GM12878 (cell line): ENCODE data around the gene VEGFA. TPM values are rescaled to one million over a fixed set of nuclear protein-coding genes. Genes with fewer than 3 reads are reported as not detected.

Source experiments
- ATAC-seq: fragments of 200-7000 bp; cut with Tn5 transposase; 3 replicates; pipeline ENCODE4 v1.9.1; 2020; ENCODE audit warnings: mild to moderate bottlenecking, moderate library complexity
- BruUV-seq: library from RNA; stranded (reverse); fragments of 400-500 nt; replicated peaks from 2 replicates; lab custom pipeline; 2021; lab: Mats Ljungman, UMichigan
- CTCF ChIA-PET: fragments of 300-600 bp; sonication (Branson Sonifier 250); formaldehyde crosslinking; extraction: SDS; loops from one replicate; lab custom pipeline; 2021; ENCODE audit warnings: inconsistent platforms; lab: Yijun Ruan, JAX
- POLR2A ChIA-PET: fragments of 350-600 bp; formaldehyde crosslinking; extraction: SDS; loops from one replicate; lab custom pipeline; 2021; ENCODE audit warnings: inconsistent platforms; lab: Charles Lee
- RAD21 ChIA-PET: fragments of 300-600 bp; sonication (Branson Sonifier 250); formaldehyde crosslinking; loops from one replicate; lab custom pipeline; 2023; ENCODE audit warnings: antibody characterized with exemption; ENCODE audit not compliant: unreplicated experiment; lab: Charles Lee
- SMC1A ChIA-PET: fragments of 300-600 bp; sonication (Branson Sonifier 250); formaldehyde crosslinking; loops from one replicate; lab custom pipeline; 2023; ENCODE audit not compliant: unreplicated experiment, uncharacterized antibody; lab: Charles Lee
- DNase-seq: peaks from one replicate; pipeline ENCODE4 v3.0.0-alpha.2; 2011; ENCODE audit warnings: low read depth, low spot score
- FAIRE-seq: peaks from 3 replicates; lab custom pipeline; 2011; peaks lifted over from hg19 to GRCh38; lab: Jason Lieb, UNC
- H2AFZ ChIP-seq: 2 replicates; pipeline ENCODE4 v1.6.0; 2011; ENCODE audit warnings: low read depth, low read length, control low read depth; ENCODE audit not compliant: control insufficient read depth
- H3K27ac ChIP-seq: 2 replicates; pipeline ENCODE4 v1.5.1; 2011; ENCODE audit warnings: control low read depth; ENCODE audit not compliant: control insufficient read depth, insufficient read depth
- H3K27me3 ChIP-seq, 2 experiments: replicated peaks in 1 of 2; 2 replicates each; pipeline versions ENCODE4 v1.6.0 to v1.6.1; 2011; ENCODE audit warnings: low read length in 1 of 2; ENCODE audit not compliant: control insufficient read depth in 2 of 2, insufficient read depth in 2 of 2
- H3K36me3 ChIP-seq, 2 experiments: 2 replicates each; pipeline ENCODE4 v1.5.1; 2011; ENCODE audit warnings: low read length in 1 of 2; ENCODE audit not compliant: control insufficient read depth in 2 of 2, insufficient read depth in 2 of 2
- H3K4me1 ChIP-seq: 2 replicates; pipeline ENCODE4 v1.6.1; 2011; ENCODE audit warnings: mild to moderate bottlenecking, low read length, moderate library complexity, mixed read lengths; ENCODE audit not compliant: control insufficient read depth, insufficient read depth
- H3K4me2 ChIP-seq: 2 replicates; pipeline ENCODE4 v1.6.0; 2011; ENCODE audit warnings: control low read depth; ENCODE audit not compliant: control insufficient read depth, insufficient read depth
- H3K4me3 ChIP-seq: fragments of 200-600 bp; sonication (generic); 2 replicates; pipeline ENCODE4 v1.5.1; 2016
- H3K79me2 ChIP-seq: 2 replicates; pipeline ENCODE4 v1.6.0; 2011; ENCODE audit warnings: low read length; ENCODE audit not compliant: control insufficient read depth, insufficient read depth
- H3K9ac ChIP-seq: 2 replicates; pipeline ENCODE4 v1.8.0; 2011; ENCODE audit warnings: low read length, control low read depth, mixed read lengths; ENCODE audit not compliant: control insufficient read depth, insufficient read depth
- H3K9me3 ChIP-seq: replicated peaks from 3 replicates; pipeline ENCODE4 v1.5.1; 2011; ENCODE audit warnings: mild to moderate bottlenecking, low read length; ENCODE audit not compliant: control insufficient read depth, insufficient read depth
- H4K20me1 ChIP-seq: 2 replicates; pipeline ENCODE4 v1.6.0; 2011; ENCODE audit not compliant: control insufficient read depth, insufficient read depth
- BCL11A ChIP-seq: IDR thresholded peaks from 2 replicates; pipeline ENCODE4 v1.6.1; 2011; ENCODE audit warnings: low read depth, low read length
- CBX3 ChIP-seq: fragments of 200-600 bp; sonication (generic); IDR thresholded peaks from 2 replicates; pipeline ENCODE4 v1.6.1; 2016; ENCODE audit warnings: low read depth, borderline replicate concordance
- CTCF ChIP-seq, 3 experiments: IDR thresholded peaks in 2 of 3; conservative IDR thresholded peaks in 1 of 3; 2 replicates each; pipeline ENCODE4 v1.5.1; 2011; ENCODE audit warnings: low read depth in 3 of 3, low read length in 3 of 3, mild to moderate bottlenecking in 3 of 3, control low read depth in 2 of 3, moderate library complexity in 2 of 3, inconsistent platforms in 1 of 3, mixed read lengths in 1 of 3; ENCODE audit not compliant: control insufficient read depth in 2 of 3, insufficient read depth in 1 of 3; ENCODE audit errors: extremely low read depth in 1 of 3
- HDAC6 ChIP-seq: fragments of 200-600 bp; sonication (generic); IDR thresholded peaks from one replicate; pipeline ENCODE4 v1.8.0; 2017; ENCODE audit warnings: antibody characterized with exemption; ENCODE audit not compliant: unreplicated experiment
- KLF5 ChIP-seq: fragments of 450-650 bp; IDR thresholded peaks from 2 replicates; pipeline ENCODE4 v1.6.1; 2014; ENCODE audit warnings: mild to moderate bottlenecking; ENCODE audit not compliant: partially characterized antibody
- MYC ChIP-seq: IDR thresholded peaks from 2 replicates; pipeline ENCODE4 v1.6.1; 2011; ENCODE audit warnings: mild to moderate bottlenecking, low read length, moderate library complexity, inconsistent platforms; ENCODE audit not compliant: insufficient read depth, insufficient replicate concordance, insufficient read length, severe bottlenecking
- NFYB ChIP-seq: IDR thresholded peaks from 2 replicates; pipeline ENCODE4 v1.6.1; 2011; ENCODE audit warnings: low read depth, mild to moderate bottlenecking, low read length, improper control_type of control experiment, moderate library complexity; ENCODE audit not compliant: insufficient read depth
- NR2C1 ChIP-seq: fragments of 450-650 bp; IDR thresholded peaks from 2 replicates; pipeline ENCODE4 v1.6.1; 2017; ENCODE audit warnings: antibody characterized with exemption, mild to moderate bottlenecking, moderate library complexity
- PBX3 ChIP-seq: IDR thresholded peaks from 2 replicates; pipeline ENCODE4 v1.6.1; 2011; ENCODE audit warnings: mild to moderate bottlenecking, low read depth, low read length, moderate library complexity; ENCODE audit not compliant: insufficient replicate concordance
- RFX5 ChIP-seq: IDR thresholded peaks from 2 replicates; pipeline ENCODE4 v1.6.1; 2011; ENCODE audit warnings: low read depth, low read length, improper control_type of control experiment
- SIX5 ChIP-seq: IDR thresholded peaks from 2 replicates; pipeline ENCODE4 v1.6.1; 2011; ENCODE audit warnings: mild to moderate bottlenecking, low read depth, low read length, moderate library complexity; ENCODE audit not compliant: severe bottlenecking
- SMAD5 ChIP-seq: IDR thresholded peaks from 2 replicates; pipeline ENCODE4 v1.6.1; 2016; ENCODE audit warnings: antibody characterized with exemption, low read depth
- SPI1 ChIP-seq: IDR thresholded peaks from 2 replicates; pipeline ENCODE4 v1.6.1; 2011; ENCODE audit warnings: low read depth, mild to moderate bottlenecking, low read length, moderate library complexity, borderline replicate concordance; ENCODE audit not compliant: insufficient read depth
- ZNF217 ChIP-seq: fragments of 450-650 bp; IDR thresholded peaks from 2 replicates; pipeline ENCODE4 v1.6.1; 2017; ENCODE audit warnings: antibody characterized with exemption, mild to moderate bottlenecking
- in situ Hi-C: fragments of 300-500 bp; cut with MboI; formaldehyde crosslinking; loops from 9 replicates; pipeline ENCODE4 v1.14.3; 2018; ENCODE audit warnings: mixed read lengths
- intact Hi-C: fragments of 100-400 bp; cut with micrococcal nuclease; formaldehyde crosslinking; loops from one replicate; pipeline ENCODE4 v1.14.2; 2022; ENCODE audit not compliant: unreplicated experiment
- polyA plus RNA-seq, 11 experiments: library from polyadenylated mRNA; depleted of rRNA in 4 of 11; unstranded in 6 of 11; stranded (reverse) in 5 of 11; fragments of >200 nt; fragmentation: Nextera tagmentation in 4 of 11; fragmentation: Illumina TruSeq in 1 of 11; extraction: Ambion mirVana in 4 of 11; extraction: Trizol in 1 of 11; gene quantifications; 1 replicate in 1 of 11; 2 replicates in 10 of 11; pipeline versions ENCODE4 v1.2.1 to v1.2.3, GENCODE V29; 2011 to 2016; ENCODE audit warnings: inconsistent platforms in 2 of 11, missing spikeins in 2 of 11, low read depth in 1 of 11
- total RNA-seq, 4 experiments: library from RNA; depleted of rRNA in 3 of 4; stranded (reverse); fragments of >200 nt in 3 of 4; fragmentation: Illumina TruSeq in 1 of 4; extraction: Trizol in 1 of 4; gene quantifications; 2 replicates each; pipeline versions ENCODE4 v1.2.1 to v1.2.3, GENCODE V29; 2013 to 2021
- TF ChIP-seq, protein P1 (sequence below): fragments of 450-650 bp; IDR thresholded peaks from 2 replicates; pipeline ENCODE4 v1.6.1; 2017; ENCODE audit warnings: mild to moderate bottlenecking, moderate library complexity
- TF ChIP-seq, protein P2 (sequence below): IDR thresholded peaks from 2 replicates; pipeline ENCODE4 v1.6.1; 2012; ENCODE audit warnings: low read depth, low read length, improper control_type of control experiment

VEGFA gene
- total and polyA plus RNA-seq, 10 of the 15 experiments (the other 5 are each of a cell fraction or from before 2014, with no cell fraction given): 0.96 to 140 (median 16.9) TPM

DNA sequence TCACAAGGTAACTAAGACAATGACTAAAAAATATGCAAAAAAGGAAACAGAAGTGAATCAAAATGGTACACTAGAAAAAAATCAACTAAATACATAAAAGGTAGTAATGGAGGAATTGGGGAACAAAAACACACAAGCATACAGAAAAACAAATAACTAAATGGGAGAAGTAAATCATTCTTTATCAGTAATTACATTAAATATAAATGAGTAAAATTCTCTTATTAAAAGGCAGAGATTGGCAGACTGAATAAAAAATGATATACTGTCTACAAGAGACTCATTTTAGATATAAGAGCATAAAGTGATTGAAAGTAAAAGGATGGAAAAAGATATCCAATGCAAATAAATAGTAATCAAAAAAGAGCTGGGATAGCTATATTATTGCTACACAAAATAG lies 39.4 kb upstream of the VEGFA start:
- in situ Hi-C loops: no loop called here
- H3K79me2 ChIP-seq: no peaks in the 10 kb centered on the region
- ChIA-PET RAD21 (no interaction called here), CTCF (interaction anchor here (0.6 to 2.2 kb wide), 2 partner anchors 40 to 349 kb away, joined by 3 to 8 read pairs; partner anchors contain the start of gene VEGFA), SMC1A (no interaction called here), POLR2A (no interaction called here)
- no peak overlapping the region for H3K4me3 ChIP-seq
- no peaks in the 10 kb centered on the region for H3K27me3 ChIP-seq
- H3K9ac ChIP-seq: no peak overlapping the region
- H3K36me3 ChIP-seq: no peaks in the 10 kb centered on the region
- H2AFZ ChIP-seq: no peak overlapping the region
- H3K9me3 ChIP-seq: peaks cover 3% of the 10 kb centered on the region
- DNase-seq (no peak), ATAC-seq (no peak), FAIRE-seq (no peak)
- no peaks in the 10 kb centered on the region for H4K20me1 ChIP-seq
- no peak overlapping the region for H3K27ac ChIP-seq
- intact Hi-C loops: no loop called here
- BruUV-seq: no TSS peak
- peaks cover 24% of the 10 kb centered on the region for H3K4me1 ChIP-seq
- H3K4me2 ChIP-seq: no peak overlapping the region
- TF ChIP-seq ZNF217 (no peak), CBX3 (no peak), SIX5 (no peak), HDAC6 (no peak), SPI1 (no peak), PBX3 (no peak), MYC (no peak), SMAD5 (no peak), BCL11A (no peak), KLF5 (no peak), NFYB (no peak), RFX5 (no peak), NR2C1 (no peak), CTCF (IDR thresholded peaks at IDR 0.05 in 2 of 3, conservative IDR thresholded peaks at IDR 0.05 in 1 of 3; ENCODE audit: control insufficient read depth in 2 of 3, extremely low read depth in 1 of 3, insufficient read depth in 1 of 3, low read depth in 3 of 3, low read length in 3 of 3) (no peak)
- TF ChIP-seq, protein P1, sequence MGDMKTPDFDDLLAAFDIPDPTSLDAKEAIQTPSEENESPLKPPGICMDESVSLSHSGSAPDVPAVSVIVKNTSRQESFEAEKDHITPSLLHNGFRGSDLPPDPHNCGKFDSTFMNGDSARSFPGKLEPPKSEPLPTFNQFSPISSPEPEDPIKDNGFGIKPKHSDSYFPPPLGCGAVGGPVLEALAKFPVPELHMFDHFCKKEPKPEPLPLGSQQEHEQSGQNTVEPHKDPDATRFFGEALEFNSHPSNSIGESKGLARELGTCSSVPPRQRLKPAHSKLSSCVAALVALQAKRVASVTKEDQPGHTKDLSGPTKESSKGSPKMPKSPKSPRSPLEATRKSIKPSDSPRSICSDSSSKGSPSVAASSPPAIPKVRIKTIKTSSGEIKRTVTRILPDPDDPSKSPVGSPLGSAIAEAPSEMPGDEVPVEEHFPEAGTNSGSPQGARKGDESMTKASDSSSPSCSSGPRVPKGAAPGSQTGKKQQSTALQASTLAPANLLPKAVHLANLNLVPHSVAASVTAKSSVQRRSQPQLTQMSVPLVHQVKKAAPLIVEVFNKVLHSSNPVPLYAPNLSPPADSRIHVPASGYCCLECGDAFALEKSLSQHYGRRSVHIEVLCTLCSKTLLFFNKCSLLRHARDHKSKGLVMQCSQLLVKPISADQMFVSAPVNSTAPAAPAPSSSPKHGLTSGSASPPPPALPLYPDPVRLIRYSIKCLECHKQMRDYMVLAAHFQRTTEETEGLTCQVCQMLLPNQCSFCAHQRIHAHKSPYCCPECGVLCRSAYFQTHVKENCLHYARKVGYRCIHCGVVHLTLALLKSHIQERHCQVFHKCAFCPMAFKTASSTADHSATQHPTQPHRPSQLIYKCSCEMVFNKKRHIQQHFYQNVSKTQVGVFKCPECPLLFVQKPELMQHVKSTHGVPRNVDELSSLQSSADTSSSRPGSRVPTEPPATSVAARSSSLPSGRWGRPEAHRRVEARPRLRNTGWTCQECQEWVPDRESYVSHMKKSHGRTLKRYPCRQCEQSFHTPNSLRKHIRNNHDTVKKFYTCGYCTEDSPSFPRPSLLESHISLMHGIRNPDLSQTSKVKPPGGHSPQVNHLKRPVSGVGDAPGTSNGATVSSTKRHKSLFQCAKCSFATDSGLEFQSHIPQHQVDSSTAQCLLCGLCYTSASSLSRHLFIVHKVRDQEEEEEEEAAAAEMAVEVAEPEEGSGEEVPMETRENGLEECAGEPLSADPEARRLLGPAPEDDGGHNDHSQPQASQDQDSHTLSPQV: no peak
- TF ChIP-seq, protein P2, sequence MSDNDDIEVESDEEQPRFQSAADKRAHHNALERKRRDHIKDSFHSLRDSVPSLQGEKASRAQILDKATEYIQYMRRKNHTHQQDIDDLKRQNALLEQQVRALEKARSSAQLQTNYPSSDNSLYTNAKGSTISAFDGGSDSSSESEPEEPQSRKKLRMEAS: no peak
